H1 (cell line): ENCODE results near the gene CPZ. TPM values are rescaled to one million over a fixed set of nuclear protein-coding genes. Genes with fewer than 3 reads are reported as not detected.

ENCODE experiments used
- CTCF ChIA-PET: fragments of 300-600 bp; sonication (Branson Sonifier 250); formaldehyde crosslinking; loops from one replicate; lab custom pipeline; 2021; ENCODE audit not compliant: partially characterized antibody; lab: Charles Lee
- POLR2A ChIA-PET: fragments of 300-600 bp; sonication (Branson Sonifier 250); formaldehyde crosslinking; loops from one replicate; lab custom pipeline; 2021; ENCODE audit warnings: inconsistent platforms; ENCODE audit not compliant: partially characterized antibody; lab: Charles Lee
- DNase-seq, 2 experiments: peaks; one replicate each; pipeline versions ENCODE4 v3.0.0 to v3.0.0-alpha.2; 2010 to 2022; ENCODE audit warnings: low spot score in 2 of 2, low read depth in 1 of 2, mixed read lengths in 1 of 2
- FAIRE-seq: peaks from 2 replicates; lab custom pipeline; 2011; peaks lifted over from hg19 to GRCh38; lab: Jason Lieb, UNC
- H2AFZ ChIP-seq: 2 replicates; pipeline ENCODE4 v1.8.1; 2012; ENCODE audit warnings: low read length, inconsistent platforms
- H2AK5ac ChIP-seq: 2 replicates; pipeline ENCODE4 v1.6.1; 2013; ENCODE audit warnings: low read depth, low read length
- H2BK120ac ChIP-seq: replicated peaks from 2 replicates; pipeline ENCODE3; 2013; ENCODE audit warnings: low read depth, low read length, inconsistent platforms
- H2BK12ac ChIP-seq: 2 replicates; pipeline ENCODE4 v1.6.1; 2013; ENCODE audit warnings: low read depth, low read length
- H2BK15ac ChIP-seq: 2 replicates; pipeline ENCODE4 v1.6.1; 2013; ENCODE audit warnings: low read length
- H2BK20ac ChIP-seq: 2 replicates; pipeline ENCODE4 v1.6.1; 2013; ENCODE audit warnings: low read length
- H2BK5ac ChIP-seq: 2 replicates; pipeline ENCODE4 v1.6.1; 2013; ENCODE audit warnings: low read depth, low read length
- H3K14ac ChIP-seq: 2 replicates; pipeline ENCODE4 v1.6.1; 2013; ENCODE audit warnings: inconsistent platforms; ENCODE audit not compliant: insufficient read length
- H3K18ac ChIP-seq: 2 replicates; pipeline ENCODE4 v1.6.1; 2013; ENCODE audit warnings: low read length; ENCODE audit errors: extremely low read depth
- H3K23ac ChIP-seq: 2 replicates; pipeline ENCODE4 v1.6.1; 2013; ENCODE audit warnings: inconsistent platforms; ENCODE audit not compliant: insufficient read length
- H3K23me2 ChIP-seq: 2 replicates; pipeline ENCODE4 v1.6.1; 2013; ENCODE audit warnings: low read depth, low read length
- H3K27ac ChIP-seq: 2 replicates; pipeline ENCODE4 v1.6.1; 2011; ENCODE audit warnings: low read depth, low read length, inconsistent platforms
- H3K27me3 ChIP-seq, 4 experiments: replicated peaks in 1 of 4; 1 replicate in 1 of 4; 2 replicates in 3 of 4; pipeline versions ENCODE4 v1.6.1 to v1.8.1; 2011 to 2013; ENCODE audit warnings: low read length in 3 of 4, mild to moderate bottlenecking in 3 of 4, inconsistent platforms in 2 of 4, mixed read lengths in 2 of 4, moderate library complexity in 1 of 4; ENCODE audit not compliant: control insufficient read depth in 3 of 4, insufficient read depth in 3 of 4; ENCODE audit errors: extremely low read depth in 1 of 4
- H3K36me3 ChIP-seq, 4 experiments: 2 replicates each; pipeline versions ENCODE4 v1.6.1 to v1.8.1; 2011 to 2013; ENCODE audit warnings: mild to moderate bottlenecking in 4 of 4, low read length in 3 of 4, moderate library complexity in 2 of 4, control low read depth in 1 of 4, inconsistent platforms in 1 of 4; ENCODE audit not compliant: insufficient read depth in 4 of 4, control insufficient read depth in 2 of 4
- H3K4ac ChIP-seq: replicated peaks from 2 replicates; pipeline ENCODE3; 2013; ENCODE audit warnings: low read length, low read depth, mixed read lengths, inconsistent platforms; ENCODE audit not compliant: insufficient read length
- H3K4me1 ChIP-seq, 4 experiments: replicated peaks in 1 of 4; 1 replicate in 1 of 4; 2 replicates in 3 of 4; pipeline versions ENCODE4 v1.6.1 to v1.8.1; 2011 to 2013; ENCODE audit warnings: low read length in 3 of 4, inconsistent platforms in 2 of 4, mixed read lengths in 1 of 4; ENCODE audit not compliant: insufficient read depth in 4 of 4, control insufficient read depth in 3 of 4
- H3K4me2 ChIP-seq, 2 experiments: 2 replicates each; pipeline versions ENCODE4 v1.6.1 to v1.8.1; 2011 to 2013; ENCODE audit warnings: low read depth in 2 of 2, low read length in 2 of 2, control low read depth in 1 of 2, inconsistent platforms in 1 of 2, mild to moderate bottlenecking in 1 of 2; ENCODE audit not compliant: insufficient read depth in 1 of 2
- H3K4me3 ChIP-seq, 4 experiments: fragments of 200-600, 300-600 bp in 1 of 4; sonication (generic), shearing (Covaris generic), sonication (Bioruptor Twin) in 1 of 4; 2 replicates each; pipeline versions ENCODE4 v1.5.1 to v1.8.1; 2011 to 2016; ENCODE audit warnings: low read length in 4 of 4, low read depth in 3 of 4, control low read depth in 2 of 4, inconsistent platforms in 2 of 4, mild to moderate bottlenecking in 2 of 4, mixed read lengths in 1 of 4, moderate library complexity in 1 of 4; ENCODE audit not compliant: insufficient read depth in 2 of 4; ENCODE audit errors: extremely low read depth in 1 of 4
- H3K56ac ChIP-seq: replicated peaks from 2 replicates; pipeline ENCODE3; 2013; ENCODE audit warnings: low read depth, mild to moderate bottlenecking, mixed read lengths, low read length, inconsistent platforms; ENCODE audit not compliant: insufficient read length
- H3K79me1 ChIP-seq: 2 replicates; pipeline ENCODE4 v1.6.1; 2013; ENCODE audit warnings: low read depth, low read length, control low read depth
- H3K79me2 ChIP-seq, 2 experiments: 2 replicates each; pipeline versions ENCODE4 v1.6.1 to v1.8.1; 2012 to 2013; ENCODE audit warnings: low read length in 2 of 2, mild to moderate bottlenecking in 2 of 2, inconsistent platforms in 1 of 2; ENCODE audit not compliant: insufficient read depth in 2 of 2, control insufficient read depth in 1 of 2
- H3K9ac ChIP-seq, 4 experiments: replicated peaks in 1 of 4; 1 replicate in 1 of 4; 2 replicates in 3 of 4; pipeline versions ENCODE4 v1.6.1 to v1.8.1; 2011 to 2013; ENCODE audit warnings: low read depth in 3 of 4, low read length in 3 of 4, control low read depth in 2 of 4, mild to moderate bottlenecking in 2 of 4, moderate library complexity in 2 of 4, inconsistent platforms in 1 of 4; ENCODE audit errors: extremely low read depth in 1 of 4
- H3K9me3 ChIP-seq, 2 experiments: 2 replicates each; pipeline versions ENCODE4 v1.6.1 to v1.8.1; 2012 to 2013; ENCODE audit warnings: mild to moderate bottlenecking in 2 of 2, moderate library complexity in 2 of 2, control low read depth in 1 of 2, inconsistent platforms in 1 of 2, low read depth in 1 of 2, low read length in 1 of 2, mixed read lengths in 1 of 2; ENCODE audit not compliant: insufficient read depth in 2 of 2
- H4K20me1 ChIP-seq, 2 experiments: replicated peaks in 1 of 2; 2 replicates each; pipeline versions ENCODE3 to v1.8.1; 2011 to 2013; ENCODE audit warnings: inconsistent platforms in 2 of 2, low read length in 2 of 2, mild to moderate bottlenecking in 1 of 2; ENCODE audit not compliant: insufficient read depth in 2 of 2, control insufficient read depth in 1 of 2
- H4K5ac ChIP-seq: 2 replicates; pipeline ENCODE4 v1.6.1; 2013; ENCODE audit warnings: low read length, low read depth, mixed read lengths, inconsistent platforms; ENCODE audit not compliant: insufficient read length
- H4K8ac ChIP-seq: 2 replicates; pipeline ENCODE4 v1.8.0; 2013; ENCODE audit warnings: mild to moderate bottlenecking, moderate library complexity, low read length, inconsistent platforms; ENCODE audit not compliant: insufficient read depth; ENCODE audit errors: extremely low read depth
- H4K91ac ChIP-seq: replicated peaks from 2 replicates; pipeline ENCODE3; 2013; ENCODE audit warnings: low read length, mixed read lengths, inconsistent platforms; ENCODE audit not compliant: insufficient read length
- JUN ChIP-seq: IDR thresholded peaks from 2 replicates; pipeline ENCODE4 v1.6.1; 2011; ENCODE audit warnings: low read depth, mild to moderate bottlenecking, improper control_type of control experiment, low read length
- whole genome bisulfite sequencing, 2 experiments: shearing (Covaris generic) in 1 of 2; methylation state at CpG; one replicate each; pipeline versions ENCODE4 v1.1.6 to v1.1.7; 2013 to 2015; ENCODE audit warnings: low lambda C conversion rate in 2 of 2, mixed read lengths in 2 of 2, inconsistent platforms in 1 of 2, low coverage in 1 of 2, missing lambda C conversion rate in 1 of 2; ENCODE audit not compliant: insufficient replicate concordance in 2 of 2, insufficient coverage in 1 of 2, insufficient read length in 1 of 2; ENCODE audit errors: extremely low coverage in 1 of 2, missing lambda C conversion rate in 1 of 2; 5-methylcytosine and 5-hydroxymethylcytosine counted together
- polyA plus RNA-seq, 7 experiments: library from polyadenylated mRNA; depleted of rRNA in 3 of 7; stranded (reverse) in 5 of 7; unstranded in 2 of 7; fragments of >200 nt in 5 of 7; fragments of 200-250 nt in 2 of 7; gene quantifications; 1 replicate in 5 of 7; 2 replicates in 1 of 7; 4 replicates in 1 of 7; pipeline versions ENCODE4 v1.2.1 to v1.2.3, GENCODE V29; 2011 to 2013; ENCODE audit warnings: missing spikeins in 2 of 7, mixed read lengths in 2 of 7
- total RNA-seq: library from RNA; stranded (reverse); fragmentation: NEBNext Ultra II Directional; extraction: Animal tissue kit (Norgen Biotek cat#: 25700); gene quantifications from 2 replicates; pipeline ENCODE4 v1.2.1, GENCODE V29; 2021
- TF ChIP-seq, protein P1 (sequence below): IDR thresholded peaks from 2 replicates; pipeline ENCODE4 v1.6.1; 2012; ENCODE audit warnings: inconsistent platforms

The CPZ gene
- total and polyA plus RNA-seq, 2 of the 8 experiments (the other 6 are each of a cell fraction or from before 2014, with no cell fraction given): 28.8 to 40.7 TPM

DNA sequence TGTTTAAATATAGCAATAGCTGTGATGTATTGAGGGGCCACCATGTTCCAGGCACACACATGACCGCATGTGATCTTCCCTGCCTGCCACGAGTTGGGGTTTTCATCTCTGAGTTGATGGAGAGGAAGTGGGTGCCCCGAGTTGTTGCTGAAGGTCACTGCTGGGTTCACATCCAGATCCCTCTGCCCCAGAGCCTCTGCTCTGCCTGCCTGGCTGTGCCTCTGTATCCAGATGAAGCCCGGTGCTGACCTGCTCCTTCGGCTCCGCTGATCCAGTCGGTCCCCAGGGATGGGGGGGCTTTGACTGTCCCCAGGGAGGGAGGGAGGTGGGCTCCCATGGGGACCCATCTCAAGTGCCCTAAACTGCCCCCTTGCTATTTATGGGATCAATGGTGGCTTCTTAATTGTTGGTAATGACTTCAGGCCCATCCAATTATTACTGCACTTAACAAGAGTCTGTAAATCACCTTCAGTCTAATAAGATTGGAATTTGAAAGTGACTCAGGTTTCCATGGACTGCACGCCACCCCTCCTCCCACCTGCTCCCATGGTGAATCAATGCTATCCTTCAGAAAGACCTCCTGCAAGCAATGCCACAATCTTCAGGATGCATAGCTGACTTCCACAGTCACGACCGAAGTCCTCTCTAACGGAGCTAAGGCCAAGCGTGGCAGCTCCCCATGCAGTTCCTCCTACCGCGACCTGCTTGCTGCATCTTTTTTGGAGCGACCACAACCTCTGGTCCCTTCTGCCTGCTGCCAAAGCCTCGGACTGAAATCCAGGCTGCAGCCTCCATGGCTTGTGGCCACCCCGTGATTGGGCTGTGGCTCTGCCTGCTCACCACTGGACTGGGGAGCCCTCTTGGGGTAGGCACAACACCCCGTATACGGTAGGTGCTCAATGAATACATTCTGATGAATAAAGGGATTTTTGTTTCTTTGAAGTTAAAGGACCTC lies 73.1 kb downstream of the CPZ start:
- ChIA-PET CTCF (interaction anchor here (0.8 kb wide), 1 partner anchor 171 kb away, joined by 3 read pairs; no protein-coding TSS in a partner anchor), POLR2A (no interaction called here)
- H2AFZ ChIP-seq: no peak overlapping the region
- H3K9me3 ChIP-seq: no peaks in the 10 kb centered on the region
- FAIRE-seq (no peak), DNase-seq (no peak)
- H3K56ac ChIP-seq: no peak overlapping the region
- H3K14ac ChIP-seq: no peak overlapping the region
- H3K36me3 ChIP-seq: no peaks in the 10 kb centered on the region
- H3K4me1 ChIP-seq: peaks cover 0 to 6% (median 3%) of the 10 kb centered on the region in 4 experiments; a peak in 4 of 7 replicates
- no peak overlapping the region for H2BK20ac ChIP-seq
- no peak overlapping the region for H3K9ac ChIP-seq
- no peaks in the 10 kb centered on the region for H3K23me2 ChIP-seq
- no peak overlapping the region for H4K91ac ChIP-seq
- no peak overlapping the region for H2AK5ac ChIP-seq
- H2BK15ac ChIP-seq: no peak overlapping the region
- H3K4me3 ChIP-seq: no peak overlapping the region
- no peak overlapping the region for H3K4ac ChIP-seq
- no peak overlapping the region for H3K23ac ChIP-seq
- TF ChIP-seq, protein P1, sequence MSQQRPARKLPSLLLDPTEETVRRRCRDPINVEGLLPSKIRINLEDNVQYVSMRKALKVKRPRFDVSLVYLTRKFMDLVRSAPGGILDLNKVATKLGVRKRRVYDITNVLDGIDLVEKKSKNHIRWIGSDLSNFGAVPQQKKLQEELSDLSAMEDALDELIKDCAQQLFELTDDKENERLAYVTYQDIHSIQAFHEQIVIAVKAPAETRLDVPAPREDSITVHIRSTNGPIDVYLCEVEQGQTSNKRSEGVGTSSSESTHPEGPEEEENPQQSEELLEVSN: no peak
- TF ChIP-seq JUN: no peak
- no peak overlapping the region for H3K27ac ChIP-seq
- no peak overlapping the region for H4K5ac ChIP-seq
- H3K18ac ChIP-seq: no peak overlapping the region
- H4K8ac ChIP-seq: no peak overlapping the region
- no peaks in the 10 kb centered on the region for H4K20me1 ChIP-seq
- no peak overlapping the region for H2BK5ac ChIP-seq
- no peaks in the 10 kb centered on the region for H3K79me2 ChIP-seq
- no peak overlapping the region for H2BK120ac ChIP-seq
- 92% methylated on average over 19 of the region's 19 CpGs; no CpG with 5 or more reads in 1 of the 2 experiments for WGBS, 2 experiments
- no peak overlapping the region for H3K4me2 ChIP-seq
- no peaks in the 10 kb centered on the region for H3K79me1 ChIP-seq
- peaks cover 0 to 4% (median 3%) of the 10 kb centered on the region in 4 experiments; a peak in 5 of 7 replicates for H3K27me3 ChIP-seq
- no peak overlapping the region for H2BK12ac ChIP-seq
